ENCODE results near the gene GRHPR. TPM values are rescaled to one million over a fixed set of nuclear protein-coding genes. Genes with fewer than 3 reads are reported as not detected.

Gene GRHPR
- total and polyA plus RNA-seq, 4 donors, result 125 to 524 (median 294) TPM

DNA sequence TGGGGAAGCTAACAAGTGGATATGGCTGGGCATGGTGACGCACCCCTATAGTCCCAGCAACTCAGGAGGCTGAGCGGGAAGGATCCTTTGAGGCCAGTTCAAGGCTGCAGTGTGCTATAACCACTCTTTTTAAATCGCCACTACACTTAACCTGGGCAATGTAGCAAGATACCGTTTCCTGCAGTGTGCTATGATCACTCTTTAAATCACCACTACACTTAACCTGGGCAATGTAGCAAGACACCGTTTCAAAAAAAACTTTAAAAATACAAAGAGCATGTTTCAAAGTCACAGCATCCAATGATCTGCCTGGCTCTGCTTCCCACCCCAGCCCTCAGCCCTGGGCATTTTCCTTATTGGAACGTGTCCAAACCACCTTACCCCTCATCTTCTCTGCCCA, 14.5 kb downstream of the GRHPR start:
- peaks cover 2 to 48% (median 39%) of the 10 kb centered on the region in 4 donors for H3K4me1 ChIP-seq (ENCODE audit: control insufficient read depth in 4 of 4, insufficient read depth in 4 of 4, low read length in 3 of 4)
- H3K9me3 ChIP-seq (ENCODE audit: control insufficient read depth in 4 of 4, low read length in 3 of 4), result no peaks in the 10 kb centered on the region
- no peak overlapping the region for H3K27ac ChIP-seq (ENCODE audit: low read depth in 1 of 2, low read length in 2 of 2)
- 86% methylated on average over 6 of the region's 6 CpGs for WGBS
- H3K4me3 ChIP-seq (ENCODE audit: low read depth in 1 of 3, low read length in 3 of 3), result no peak overlapping the region
- TF ChIP-seq TAF1 (conservative IDR thresholded peaks at IDR 0.05) (no peak), HNF4G (IDR thresholded peaks at IDR 0.05) (no peak), JUND (IDR thresholded peaks at IDR 0.05) (no peak), HNF4A (conservative IDR thresholded peaks at IDR 0.05) (no peak), RXRA (IDR thresholded peaks at IDR 0.05) (no peak), YY1 (IDR thresholded peaks at IDR 0.05) (no peak)
- TF ChIP-seq, protein P1, sequence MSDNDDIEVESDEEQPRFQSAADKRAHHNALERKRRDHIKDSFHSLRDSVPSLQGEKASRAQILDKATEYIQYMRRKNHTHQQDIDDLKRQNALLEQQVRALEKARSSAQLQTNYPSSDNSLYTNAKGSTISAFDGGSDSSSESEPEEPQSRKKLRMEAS (IDR thresholded peaks at IDR 0.05), result no peak
- TF ChIP-seq, protein P2, sequence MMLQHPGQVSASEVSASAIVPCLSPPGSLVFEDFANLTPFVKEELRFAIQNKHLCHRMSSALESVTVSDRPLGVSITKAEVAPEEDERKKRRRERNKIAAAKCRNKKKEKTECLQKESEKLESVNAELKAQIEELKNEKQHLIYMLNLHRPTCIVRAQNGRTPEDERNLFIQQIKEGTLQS (IDR thresholded peaks at IDR 0.05), result no peak
- peaks cover 11 to 80% (median 59%) of the 10 kb centered on the region in 4 donors for H3K36me3 ChIP-seq (ENCODE audit: control insufficient read depth in 4 of 4, insufficient read depth in 3 of 4, low read depth in 1 of 4, low read length in 3 of 4)
- DNase-seq (ENCODE audit: low spot score), result no peak
- H3K27me3 ChIP-seq (ENCODE audit: control insufficient read depth in 4 of 4, insufficient read depth in 4 of 4, low read length in 3 of 4), result no peaks in the 10 kb centered on the region
- H3K9ac ChIP-seq (ENCODE audit: low read depth in 1 of 2, low read length in 2 of 2), result no peak overlapping the region

DNA sequence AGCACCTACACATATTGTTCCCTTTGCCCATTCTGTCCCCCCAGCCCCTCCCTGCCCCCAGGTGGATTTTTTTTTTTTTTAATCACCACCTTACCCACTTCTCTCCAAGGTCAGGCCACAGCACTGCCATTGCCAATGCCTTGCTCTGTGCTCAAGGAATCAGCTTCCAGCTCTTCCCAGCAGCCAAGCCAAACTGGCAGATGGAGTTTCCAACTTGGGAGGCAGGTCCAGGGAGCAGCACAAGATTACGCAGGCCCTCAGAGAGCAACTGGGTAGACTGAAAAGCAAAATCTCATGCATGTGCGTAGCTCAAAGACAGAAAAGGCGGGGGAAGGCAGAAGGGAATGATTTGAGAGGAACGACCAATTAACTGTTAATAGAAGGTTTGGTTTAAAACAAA, 15.1 kb downstream of the GRHPR start:
- Histone ChIP-seq H3K9me3 (ENCODE audit: control insufficient read depth in 4 of 4, low read length in 3 of 4) (no peaks in the 10 kb centered on the region), H3K27ac (ENCODE audit: low read depth in 1 of 2, low read length in 2 of 2) (no peak overlapping the region), H3K4me3 (ENCODE audit: low read depth in 1 of 3, low read length in 3 of 3) (no peak overlapping the region), H3K9ac (ENCODE audit: low read depth in 1 of 2, low read length in 2 of 2) (no peak overlapping the region), H3K4me1 (ENCODE audit: control insufficient read depth in 4 of 4, insufficient read depth in 4 of 4, low read length in 3 of 4) (peaks cover 2 to 44% (median 38%) of the 10 kb centered on the region in 4 donors), H3K36me3 (ENCODE audit: control insufficient read depth in 4 of 4, insufficient read depth in 3 of 4, low read depth in 1 of 4, low read length in 3 of 4) (peaks cover 11 to 77% (median 59%) of the 10 kb centered on the region in 4 donors), H3K27me3 (ENCODE audit: control insufficient read depth in 4 of 4, insufficient read depth in 4 of 4, low read length in 3 of 4) (no peaks in the 10 kb centered on the region)
- no peak for TF ChIP-seq HNF4G (IDR thresholded peaks at IDR 0.05)
- no peak for TF ChIP-seq TAF1 (conservative IDR thresholded peaks at IDR 0.05)
- no peak for TF ChIP-seq FOXA1 (IDR thresholded peaks at IDR 0.05)
- TF ChIP-seq, protein P2 (IDR thresholded peaks at IDR 0.05), result no peak
- TF ChIP-seq YY1 (IDR thresholded peaks at IDR 0.05), result no peak
- TF ChIP-seq, protein P1 (IDR thresholded peaks at IDR 0.05), result no peak
- TF ChIP-seq, protein P3, sequence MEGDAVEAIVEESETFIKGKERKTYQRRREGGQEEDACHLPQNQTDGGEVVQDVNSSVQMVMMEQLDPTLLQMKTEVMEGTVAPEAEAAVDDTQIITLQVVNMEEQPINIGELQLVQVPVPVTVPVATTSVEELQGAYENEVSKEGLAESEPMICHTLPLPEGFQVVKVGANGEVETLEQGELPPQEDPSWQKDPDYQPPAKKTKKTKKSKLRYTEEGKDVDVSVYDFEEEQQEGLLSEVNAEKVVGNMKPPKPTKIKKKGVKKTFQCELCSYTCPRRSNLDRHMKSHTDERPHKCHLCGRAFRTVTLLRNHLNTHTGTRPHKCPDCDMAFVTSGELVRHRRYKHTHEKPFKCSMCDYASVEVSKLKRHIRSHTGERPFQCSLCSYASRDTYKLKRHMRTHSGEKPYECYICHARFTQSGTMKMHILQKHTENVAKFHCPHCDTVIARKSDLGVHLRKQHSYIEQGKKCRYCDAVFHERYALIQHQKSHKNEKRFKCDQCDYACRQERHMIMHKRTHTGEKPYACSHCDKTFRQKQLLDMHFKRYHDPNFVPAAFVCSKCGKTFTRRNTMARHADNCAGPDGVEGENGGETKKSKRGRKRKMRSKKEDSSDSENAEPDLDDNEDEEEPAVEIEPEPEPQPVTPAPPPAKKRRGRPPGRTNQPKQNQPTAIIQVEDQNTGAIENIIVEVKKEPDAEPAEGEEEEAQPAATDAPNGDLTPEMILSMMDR (IDR thresholded peaks at IDR 0.05; ENCODE audit: low read depth, low read length, missing input control), result no peak
- TF ChIP-seq, protein P4, sequence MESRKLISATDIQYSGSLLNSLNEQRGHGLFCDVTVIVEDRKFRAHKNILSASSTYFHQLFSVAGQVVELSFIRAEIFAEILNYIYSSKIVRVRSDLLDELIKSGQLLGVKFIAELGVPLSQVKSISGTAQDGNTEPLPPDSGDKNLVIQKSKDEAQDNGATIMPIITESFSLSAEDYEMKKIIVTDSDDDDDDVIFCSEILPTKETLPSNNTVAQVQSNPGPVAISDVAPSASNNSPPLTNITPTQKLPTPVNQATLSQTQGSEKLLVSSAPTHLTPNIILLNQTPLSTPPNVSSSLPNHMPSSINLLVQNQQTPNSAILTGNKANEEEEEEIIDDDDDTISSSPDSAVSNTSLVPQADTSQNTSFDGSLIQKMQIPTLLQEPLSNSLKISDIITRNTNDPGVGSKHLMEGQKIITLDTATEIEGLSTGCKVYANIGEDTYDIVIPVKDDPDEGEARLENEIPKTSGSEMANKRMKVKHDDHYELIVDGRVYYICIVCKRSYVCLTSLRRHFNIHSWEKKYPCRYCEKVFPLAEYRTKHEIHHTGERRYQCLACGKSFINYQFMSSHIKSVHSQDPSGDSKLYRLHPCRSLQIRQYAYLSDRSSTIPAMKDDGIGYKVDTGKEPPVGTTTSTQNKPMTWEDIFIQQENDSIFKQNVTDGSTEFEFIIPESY (IDR thresholded peaks at IDR 0.05), result no peak
- no peak for TF ChIP-seq HNF4A (conservative IDR thresholded peaks at IDR 0.05)
- TF ChIP-seq, protein P5, sequence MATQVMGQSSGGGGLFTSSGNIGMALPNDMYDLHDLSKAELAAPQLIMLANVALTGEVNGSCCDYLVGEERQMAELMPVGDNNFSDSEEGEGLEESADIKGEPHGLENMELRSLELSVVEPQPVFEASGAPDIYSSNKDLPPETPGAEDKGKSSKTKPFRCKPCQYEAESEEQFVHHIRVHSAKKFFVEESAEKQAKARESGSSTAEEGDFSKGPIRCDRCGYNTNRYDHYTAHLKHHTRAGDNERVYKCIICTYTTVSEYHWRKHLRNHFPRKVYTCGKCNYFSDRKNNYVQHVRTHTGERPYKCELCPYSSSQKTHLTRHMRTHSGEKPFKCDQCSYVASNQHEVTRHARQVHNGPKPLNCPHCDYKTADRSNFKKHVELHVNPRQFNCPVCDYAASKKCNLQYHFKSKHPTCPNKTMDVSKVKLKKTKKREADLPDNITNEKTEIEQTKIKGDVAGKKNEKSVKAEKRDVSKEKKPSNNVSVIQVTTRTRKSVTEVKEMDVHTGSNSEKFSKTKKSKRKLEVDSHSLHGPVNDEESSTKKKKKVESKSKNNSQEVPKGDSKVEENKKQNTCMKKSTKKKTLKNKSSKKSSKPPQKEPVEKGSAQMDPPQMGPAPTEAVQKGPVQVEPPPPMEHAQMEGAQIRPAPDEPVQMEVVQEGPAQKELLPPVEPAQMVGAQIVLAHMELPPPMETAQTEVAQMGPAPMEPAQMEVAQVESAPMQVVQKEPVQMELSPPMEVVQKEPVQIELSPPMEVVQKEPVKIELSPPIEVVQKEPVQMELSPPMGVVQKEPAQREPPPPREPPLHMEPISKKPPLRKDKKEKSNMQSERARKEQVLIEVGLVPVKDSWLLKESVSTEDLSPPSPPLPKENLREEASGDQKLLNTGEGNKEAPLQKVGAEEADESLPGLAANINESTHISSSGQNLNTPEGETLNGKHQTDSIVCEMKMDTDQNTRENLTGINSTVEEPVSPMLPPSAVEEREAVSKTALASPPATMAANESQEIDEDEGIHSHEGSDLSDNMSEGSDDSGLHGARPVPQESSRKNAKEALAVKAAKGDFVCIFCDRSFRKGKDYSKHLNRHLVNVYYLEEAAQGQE (IDR thresholded peaks at IDR 0.05), result no peak
- no peak for TF ChIP-seq JUND (IDR thresholded peaks at IDR 0.05)
- no peak for TF ChIP-seq EGR1 (IDR thresholded peaks at IDR 0.05; ENCODE audit: low read depth in 2 of 2)
- no peak for TF ChIP-seq SP1 (IDR thresholded peaks at IDR 0.05)
- no peak for TF ChIP-seq NR2F2 (IDR thresholded peaks at IDR 0.05)
- no peak for TF ChIP-seq RXRA (IDR thresholded peaks at IDR 0.05)
- TF ChIP-seq FOXA2 (IDR thresholded peaks at IDR 0.05), result no peak
- WGBS, result 91% methylated on average over 4 of the region's 4 CpGs
- no peak for DNase-seq (ENCODE audit: low spot score)

Data from liver (tissue), 9 donors.